ENCODE results near the gene CFI.

CFI gene

GRCh38 chr4:109728385-109728784 is 73.4 kb downstream of the CFI start:
- no peak for ATAC-seq (ENCODE audit: insufficient read depth, low read depth)
- Histone ChIP-seq H3K9ac (ENCODE audit: low read depth, low read length) (0 out of 2 replicates have a peak overlapping the region, but pooled peaks have one; percentile 74), H3K27me3 (ENCODE audit: insufficient read depth, low read length, poor library complexity) (no peaks in the 10 kb centered on the region), H2AFZ (ENCODE audit: low read depth, low read length) (no peak overlapping the region), H3K4me3 (ENCODE audit: low read depth in 1 of 2, low read length in 2 of 2) (peak overlapping the region in 1 of 2 experiments; percentile 98; a peak in 2 of 4 replicates), H3K36me3 (ENCODE audit: insufficient read depth, low read length) (no peaks in the 10 kb centered on the region), H3K4me2 (ENCODE audit: insufficient read depth, low read length) (peak overlapping the region; percentile 99), H3K4me1 (ENCODE audit: insufficient read depth, low read length) (peaks cover 26% of the 10 kb centered on the region), H4K20me1 (ENCODE audit: insufficient read depth, low read length) (no peaks in the 10 kb centered on the region), H3K9me3 (ENCODE audit: insufficient read depth, low read length, severe bottlenecking) (no peaks in the 10 kb centered on the region), H3K27ac (ENCODE audit: low read length) (no peak overlapping the region), H3K79me2 (ENCODE audit: insufficient read depth, low read length) (no peaks in the 10 kb centered on the region; the same call in 1 of the 2 replicates)
- TF ChIP-seq EZH2 (IDR thresholded peaks at IDR 0.05; ENCODE audit: borderline replicate concordance, low read depth, low read length, severe bottlenecking) (no peak), CTCF (IDR thresholded peaks at IDR 0.05; ENCODE audit: borderline replicate concordance, extremely low read depth, low read length, poor library complexity, severe bottlenecking) (no peak)
- DNase-seq, result no peak

GRCh38 chr4:109723110-109723509 is 78.7 kb downstream of the CFI start:
- Histone ChIP-seq H3K79me2 (ENCODE audit: insufficient read depth, low read length) (no peaks in the 10 kb centered on the region), H3K36me3 (ENCODE audit: insufficient read depth, low read length) (no peaks in the 10 kb centered on the region), H3K4me3 (ENCODE audit: low read depth in 1 of 2, low read length in 2 of 2) (no peak overlapping the region), H4K20me1 (ENCODE audit: insufficient read depth, low read length) (no peaks in the 10 kb centered on the region), H3K27me3 (ENCODE audit: insufficient read depth, low read length, poor library complexity) (no peaks in the 10 kb centered on the region), H3K4me1 (ENCODE audit: insufficient read depth, low read length) (peaks cover 4% of the 10 kb centered on the region), H3K9ac (ENCODE audit: low read depth, low read length) (no peak overlapping the region), H2AFZ (ENCODE audit: low read depth, low read length) (no peak overlapping the region), H3K4me2 (ENCODE audit: insufficient read depth, low read length) (no peak overlapping the region), H3K9me3 (ENCODE audit: insufficient read depth, low read length, severe bottlenecking) (no peaks in the 10 kb centered on the region), H3K27ac (ENCODE audit: low read length) (no peak overlapping the region)
- DNase-seq, result no peak
- TF ChIP-seq CTCF (IDR thresholded peaks at IDR 0.05; ENCODE audit: borderline replicate concordance, extremely low read depth, low read length, poor library complexity, severe bottlenecking) (no peak), EZH2 (IDR thresholded peaks at IDR 0.05; ENCODE audit: borderline replicate concordance, low read depth, low read length, severe bottlenecking) (no peak)
- ATAC-seq (ENCODE audit: insufficient read depth, low read depth), result no peak

- Histone ChIP-seq H3K79me2 (ENCODE audit: insufficient read depth, low read length) (no peaks in the 10 kb centered on the region), H2AFZ (ENCODE audit: low read depth, low read length) (no peak overlapping the region)
- no peak for DNase-seq
These were observed 79.4 kb downstream of the CFI start for GRCh38 chr4:109722357-109722756.

More at GRCh38 chr4:109722357-109722756, 79.4 kb downstream of the CFI start:
- no peak overlapping the region for H3K27ac ChIP-seq (ENCODE audit: low read length)
- no peak overlapping the region for H3K4me2 ChIP-seq (ENCODE audit: insufficient read depth, low read length)
- no peaks in the 10 kb centered on the region for H3K9me3 ChIP-seq (ENCODE audit: insufficient read depth, low read length, severe bottlenecking)
- no peaks in the 10 kb centered on the region for H3K36me3 ChIP-seq (ENCODE audit: insufficient read depth, low read length)
- H3K4me3 ChIP-seq (ENCODE audit: low read depth in 1 of 2, low read length in 2 of 2), result no peak overlapping the region
- no peaks in the 10 kb centered on the region for H4K20me1 ChIP-seq (ENCODE audit: insufficient read depth, low read length)
- no peak for ATAC-seq (ENCODE audit: insufficient read depth, low read depth)
- no peaks in the 10 kb centered on the region for H3K4me1 ChIP-seq (ENCODE audit: insufficient read depth, low read length)
- no peak overlapping the region for H3K9ac ChIP-seq (ENCODE audit: low read depth, low read length)
- TF ChIP-seq CTCF (IDR thresholded peaks at IDR 0.05; ENCODE audit: borderline replicate concordance, extremely low read depth, low read length, poor library complexity, severe bottlenecking) (no peak), EZH2 (IDR thresholded peaks at IDR 0.05; ENCODE audit: borderline replicate concordance, low read depth, low read length, severe bottlenecking) (no peak)
- no peaks in the 10 kb centered on the region for H3K27me3 ChIP-seq (ENCODE audit: insufficient read depth, low read length, poor library complexity)
